Skeletal muscle cell (primary cell): ENCODE data around the gene FGFR3.

Source experiments
- DNase-seq: peaks from one replicate; pipeline ENCODE4 v3.0.0-alpha.2; 2010; ENCODE audit warnings: low read depth
- H3K4me3 ChIP-seq: 2 replicates; pipeline ENCODE4 v1.5.1; 2011; ENCODE audit warnings: low read depth, mild to moderate bottlenecking, control low read depth, low read length, moderate library complexity

The FGFR3 gene

GRCh38 chr4:1809754-1810502 is 16.8 kb downstream of the FGFR3 start:
- DNase-seq: no peak
- H3K4me3 ChIP-seq: no peak overlapping the region

- no peak for DNase-seq
- no peak overlapping the region for H3K4me3 ChIP-seq
Measured at GRCh38 chr4:1810765-1811164, 17.7 kb downstream of the FGFR3 start.

GRCh38 chr4:1812720-1813119 is 19.6 kb downstream of the FGFR3 start:
- DNase-seq: no peak

GRCh38 chr4:1813231-1813630 is 20.1 kb downstream of the FGFR3 start:
- H3K4me3 ChIP-seq: no peak overlapping the region
- DNase-seq: no peak

More at GRCh38 chr4:1812720-1813119, 19.6 kb downstream of the FGFR3 start:
- no peak overlapping the region for H3K4me3 ChIP-seq

- H3K4me3 ChIP-seq: no peak overlapping the region
Measured at GRCh38 chr4:1813915-1814314, 20.8 kb downstream of the FGFR3 start.

GRCh38 chr4:1814453-1814852 is 21.4 kb downstream of the FGFR3 start:
- H3K4me3 ChIP-seq: no peak overlapping the region
- no peak for DNase-seq

More at GRCh38 chr4:1813915-1814314, 20.8 kb downstream of the FGFR3 start:
- no peak for DNase-seq

- no peak for DNase-seq
- no peak overlapping the region for H3K4me3 ChIP-seq
Measured at GRCh38 chr4:1815096-1815996, 22.3 kb downstream of the FGFR3 start.

- DNase-seq: no peak
- no peak overlapping the region for H3K4me3 ChIP-seq
Measured at GRCh38 chr4:1815997-1816860, 23.1 kb downstream of the FGFR3 start.

- no peak for DNase-seq
- H3K4me3 ChIP-seq: no peak overlapping the region
Measured at GRCh38 chr4:1819284-1819683, 26.2 kb downstream of the FGFR3 start.

GRCh38 chr4:1819816-1820215 is 26.7 kb downstream of the FGFR3 start:
- no peak for DNase-seq
- H3K4me3 ChIP-seq: no peak overlapping the region

- DNase-seq: no peak
- no peak overlapping the region for H3K4me3 ChIP-seq
Measured at GRCh38 chr4:1821679-1822567, 28.8 kb downstream of the FGFR3 start.

- H3K4me3 ChIP-seq: no peak overlapping the region
- no peak for DNase-seq
Measured at GRCh38 chr4:1822568-1823544, 29.8 kb downstream of the FGFR3 start.

- no peak for DNase-seq
- H3K4me3 ChIP-seq: no peak overlapping the region
Measured at GRCh38 chr4:1823545-1823932, 30.4 kb downstream of the FGFR3 start.

- DNase-seq: no peak
- no peak overlapping the region for H3K4me3 ChIP-seq
Measured at GRCh38 chr4:1824746-1825145, 31.7 kb downstream of the FGFR3 start.

- H3K4me3 ChIP-seq: no peak overlapping the region
- no peak for DNase-seq
Measured at GRCh38 chr4:1825326-1825725, 32.2 kb downstream of the FGFR3 start.

- DNase-seq: no peak
- no peak overlapping the region for H3K4me3 ChIP-seq
Measured at GRCh38 chr4:1826531-1827350, 33.6 kb downstream of the FGFR3 start.

GRCh38 chr4:1830234-1830633 is 37.1 kb downstream of the FGFR3 start:
- DNase-seq: no peak
- H3K4me3 ChIP-seq: no peak overlapping the region
